HFFc6 (cell line): ENCODE measurements around the gene GALNT17. TPM values are rescaled to one million over a fixed set of nuclear protein-coding genes. Genes with fewer than 3 reads are reported as not detected.

ENCODE experiments used
- DNase-seq: peaks from one replicate; pipeline ENCODE4 v3.0.0-alpha.2; 2018
- H3K27ac Mint-ChIP-seq: 2 replicates; pipeline ENCODE4 v1.8.0; 2020; ENCODE audit warnings: mild to moderate bottlenecking, mixed read lengths
- H3K27me3 Mint-ChIP-seq: 2 replicates; pipeline ENCODE4 v1.8.0; 2021; ENCODE audit warnings: mild to moderate bottlenecking, moderate library complexity, mixed read lengths; ENCODE audit not compliant: insufficient read depth
- H3K36me3 Mint-ChIP-seq: 2 replicates; pipeline ENCODE4 v1.8.0; 2021; ENCODE audit warnings: low read depth, mixed read lengths
- H3K4me1 Mint-ChIP-seq: 2 replicates; pipeline ENCODE4 v1.8.0; 2020; ENCODE audit warnings: low read depth, mixed read lengths
- H3K4me3 Mint-ChIP-seq: 2 replicates; pipeline ENCODE4 v1.8.0; 2020; ENCODE audit warnings: mild to moderate bottlenecking, moderate library complexity, mixed read lengths
- H3K9me3 Mint-ChIP-seq: 2 replicates; pipeline ENCODE4 v1.8.0; 2020; ENCODE audit warnings: mild to moderate bottlenecking, mixed read lengths
- CTCF ChIP-seq: fragments of 200-600 bp; sonication (generic); IDR thresholded peaks from 2 replicates; pipeline ENCODE4 v1.5.0; 2021; ENCODE audit warnings: antibody characterized with exemption, mild to moderate bottlenecking
- total RNA-seq, 6 experiments: library from RNA; stranded (reverse); fragmentation: NEBNext Ultra II Directional; extraction: Animal tissue kit (Norgen Biotek cat#: 25700); gene quantifications; 2 replicates in 1 of 6; 3 replicates in 5 of 6; pipeline ENCODE4 v1.2.3, GENCODE V29; 2021

The GALNT17 gene
- total RNA-seq, 6 experiments from 2014 or later: not detected

- H3K4me1 Mint-ChIP-seq: no peaks in the 10 kb centered on the region
- no peak for TF ChIP-seq CTCF
- peaks cover 46% of the 10 kb centered on the region for H3K9me3 Mint-ChIP-seq
- H3K36me3 Mint-ChIP-seq: peaks cover 9% of the 10 kb centered on the region
- H3K27me3 Mint-ChIP-seq: peaks cover 2% of the 10 kb centered on the region
- no peak overlapping the region for H3K4me3 Mint-ChIP-seq
- no peak overlapping the region for H3K27ac Mint-ChIP-seq
- DNase-seq: no peak
Measured at GRCh38 chr7:71682181-71682580, 550.2 kb downstream of the GALNT17 start.

GRCh38 chr7:71682841-71683781 lies 551.2 kb downstream of the GALNT17 start:
- Mint-ChIP-seq H3K4me3 (no peak overlapping the region), H3K9me3 (peaks cover 51% of the 10 kb centered on the region)
- DNase-seq: no peak

DNA sequence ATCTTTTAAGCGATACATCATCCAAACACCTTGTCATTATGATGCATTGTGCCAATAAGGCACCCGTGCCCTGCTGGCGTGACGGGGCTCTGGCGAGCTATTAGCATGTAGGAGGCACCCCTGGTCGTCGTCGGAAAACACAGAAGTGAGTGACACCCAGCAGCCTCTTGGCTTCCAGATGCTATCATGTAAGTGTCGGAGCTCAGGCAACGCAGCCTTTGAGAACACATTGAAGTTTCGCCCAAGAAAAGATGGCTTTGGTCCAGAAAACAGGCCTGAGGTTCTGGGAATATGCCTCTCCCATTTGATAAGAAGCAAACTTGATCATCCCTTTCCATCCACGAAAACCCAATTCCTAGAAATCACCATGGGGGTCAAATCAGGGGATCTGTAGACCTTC lies 555.3 kb downstream of the GALNT17 start:
- Mint-ChIP-seq H3K4me1 (no peaks in the 10 kb centered on the region), H3K9me3 (peaks cover 57% of the 10 kb centered on the region), H3K36me3 (peaks cover 10% of the 10 kb centered on the region; the same call in 1 of the 2 replicates), H3K27me3 (peaks cover 2% of the 10 kb centered on the region), H3K27ac (no peak overlapping the region), H3K4me3 (no peak overlapping the region)
- TF ChIP-seq CTCF: no peak
- DNase-seq: no peak

More at GRCh38 chr7:71682841-71683781, 551.2 kb downstream of the GALNT17 start:
- no peak for TF ChIP-seq CTCF
- Mint-ChIP-seq H3K4me1 (no peaks in the 10 kb centered on the region), H3K27ac (no peak overlapping the region), H3K36me3 (peaks cover 9% of the 10 kb centered on the region), H3K27me3 (peaks cover 2% of the 10 kb centered on the region)

DNA sequence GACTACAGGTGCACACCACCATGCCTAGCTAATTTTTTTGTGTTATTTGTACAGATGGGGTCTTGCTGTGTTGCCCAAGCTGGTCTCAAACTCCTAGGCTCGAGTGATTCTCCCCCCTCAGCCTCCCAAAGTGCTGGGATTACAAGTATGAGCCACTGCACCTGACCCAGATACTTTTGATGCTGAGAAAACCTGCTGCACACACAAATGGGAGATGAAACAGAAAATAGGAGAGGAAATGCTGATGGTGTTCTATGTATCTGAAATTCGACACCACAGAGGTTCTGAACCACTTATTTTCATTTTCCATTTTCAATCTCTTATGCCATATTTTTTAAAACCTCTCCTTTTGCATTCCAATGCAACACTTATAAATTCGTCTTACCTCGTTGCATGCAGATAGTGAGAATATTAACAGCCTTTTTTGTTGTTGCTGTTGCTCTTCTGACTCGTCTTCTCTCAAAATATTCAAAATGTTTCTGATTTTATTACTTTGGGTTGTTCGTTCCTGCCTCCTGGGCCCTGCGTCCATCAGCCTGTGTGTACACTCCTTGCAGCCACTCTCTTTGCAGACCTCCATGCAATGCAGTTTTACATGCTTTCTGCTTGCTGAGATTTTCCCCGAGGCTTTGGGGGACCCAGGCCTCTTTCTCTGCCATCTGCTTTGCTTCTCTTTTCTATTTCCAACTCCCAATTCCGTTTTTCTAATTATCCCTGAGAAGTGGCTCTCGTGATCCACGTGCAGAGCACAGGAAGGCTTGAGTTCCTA lies 556.1 kb downstream of the GALNT17 start:
- H3K4me1 Mint-ChIP-seq: no peaks in the 10 kb centered on the region
- TF ChIP-seq CTCF: no peak
- peaks cover 10% of the 10 kb centered on the region; the same call in 1 of the 2 replicates for H3K36me3 Mint-ChIP-seq
- H3K27ac Mint-ChIP-seq: no peak overlapping the region
- H3K9me3 Mint-ChIP-seq: peaks cover 58% of the 10 kb centered on the region
- H3K27me3 Mint-ChIP-seq: peaks cover 2% of the 10 kb centered on the region
- H3K4me3 Mint-ChIP-seq: no peak overlapping the region
- no peak for DNase-seq

DNA sequence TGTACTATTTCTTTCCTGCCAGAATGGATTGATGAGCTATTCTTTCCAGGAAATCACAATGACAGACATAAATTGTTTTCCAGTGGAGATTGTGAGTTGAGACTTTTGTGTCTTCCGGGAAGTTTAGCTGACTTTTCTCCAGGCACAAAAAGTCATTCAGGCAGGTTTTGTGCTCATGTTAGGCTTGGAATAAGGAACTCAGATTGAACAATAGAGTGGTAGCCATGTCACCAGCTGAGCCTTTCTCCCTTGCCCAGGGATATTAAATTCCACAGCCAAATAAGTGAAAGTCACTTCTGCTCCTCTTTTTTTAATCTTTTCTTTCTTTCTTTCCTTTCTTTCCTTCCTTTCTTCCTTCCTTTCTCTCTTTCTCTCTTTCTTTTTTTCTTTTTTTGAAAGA lies 559.6 kb downstream of the GALNT17 start:
- no peak overlapping the region for H3K4me3 Mint-ChIP-seq
- H3K4me1 Mint-ChIP-seq: no peaks in the 10 kb centered on the region
- no peak for TF ChIP-seq CTCF
- no peak overlapping the region for H3K27ac Mint-ChIP-seq
- no peaks in the 10 kb centered on the region; the same call in 1 of the 2 replicates for H3K27me3 Mint-ChIP-seq
- H3K36me3 Mint-ChIP-seq: peaks cover 10% of the 10 kb centered on the region; the same call in 1 of the 2 replicates
- no peak for DNase-seq
- H3K9me3 Mint-ChIP-seq: peaks cover 57% of the 10 kb centered on the region
